K562 (cell line): ENCODE measurements around the gene GIT2. TPM values are rescaled to one million over a fixed set of nuclear protein-coding genes. Genes with fewer than 3 reads are reported as not detected.

Experiments
- ATAC-seq: fragments of 200-7000 bp; cut with Tn5 transposase; 3 replicates; pipeline ENCODE4 v1.9.1; 2020; ENCODE audit warnings: moderate library complexity
- BruUV-seq: library from RNA; stranded (reverse); fragments of 400-500 nt; replicated peaks from 2 replicates; lab custom pipeline; 2021; lab: Mats Ljungman, UMichigan
- CTCF ChIA-PET: fragments of 300-600 bp; formaldehyde crosslinking; extraction: SDS; loops from one replicate; lab custom pipeline; 2021; ENCODE audit warnings: low intra/inter-chr PET ratio; lab: Yijun Ruan, JAX
- POLR2A ChIA-PET: fragments of 300-600, 350-650 bp; sonication (Branson Sonifier 250); formaldehyde crosslinking; extraction: SDS; loops from one replicate; lab custom pipeline; 2021; ENCODE audit warnings: antibody characterized with exemption, inconsistent platforms; lab: Yijun Ruan, JAX
- DNase-seq, 4 experiments: peaks; one replicate each; pipeline versions ENCODE4 v3.0.0 to v3.0.0-alpha.2; 2011 to 2018; ENCODE audit warnings: low spot score in 3 of 4, mixed read lengths in 3 of 4; ENCODE audit errors: extremely low read depth in 1 of 4
- FAIRE-seq: peaks from 2 replicates; lab custom pipeline; 2011; peaks lifted over from hg19 to GRCh38; lab: Jason Lieb, UNC
- H2AFZ ChIP-seq: 2 replicates; pipeline ENCODE4 v1.6.0; 2011; ENCODE audit warnings: low read depth, low read length, control low read depth, inconsistent platforms
- H3K27ac ChIP-seq: fragments of 200-600 bp; 3 replicates; pipeline ENCODE4 v1.8.0; 2011; ENCODE audit warnings: low read depth, mild to moderate bottlenecking, control low read depth, inconsistent platforms, low read length, moderate library complexity, mixed read lengths; ENCODE audit errors: extremely low read depth
- H3K27me3 ChIP-seq, 2 experiments: fragments of 300-600 bp in 1 of 2; 2 replicates in 1 of 2; 3 replicates in 1 of 2; pipeline versions ENCODE4 v1.6.0 to v1.8.0; 2011; ENCODE audit warnings: inconsistent platforms in 2 of 2, low read length in 2 of 2, mild to moderate bottlenecking in 1 of 2, mixed read lengths in 1 of 2, moderate library complexity in 1 of 2; ENCODE audit not compliant: control insufficient read depth in 2 of 2, insufficient read depth in 2 of 2
- H3K36me3 ChIP-seq: fragments of 300-600 bp; 3 replicates; pipeline ENCODE4 v1.8.0; 2011; ENCODE audit warnings: mild to moderate bottlenecking, low read length, inconsistent platforms; ENCODE audit not compliant: control insufficient read depth, insufficient read depth
- H3K4me1 ChIP-seq, 2 experiments: fragments of 200-600 bp in 1 of 2; replicated peaks in 1 of 2; 2 replicates in 1 of 2; 3 replicates in 1 of 2; pipeline versions ENCODE4 v1.5.1 to v1.8.0; 2011; ENCODE audit warnings: inconsistent platforms in 2 of 2, low read length in 2 of 2, mild to moderate bottlenecking in 1 of 2, mixed read lengths in 1 of 2, moderate library complexity in 1 of 2; ENCODE audit not compliant: control insufficient read depth in 2 of 2, insufficient read depth in 2 of 2
- H3K4me2 ChIP-seq: 2 replicates; pipeline ENCODE4 v1.6.1; 2011; ENCODE audit warnings: low read length, control low read depth, inconsistent platforms, mixed read lengths; ENCODE audit not compliant: insufficient read depth
- H3K4me3 ChIP-seq: fragments of 200-600 bp; sonication (generic), shearing (Covaris generic); 2 replicates; pipeline ENCODE4 v1.5.1; 2016; ENCODE audit warnings: control low read depth, inconsistent platforms
- H3K79me2 ChIP-seq: fragments of 200-600 bp; 3 replicates; pipeline ENCODE4 v1.8.0; 2011; ENCODE audit warnings: low read length, inconsistent platforms; ENCODE audit not compliant: control insufficient read depth, insufficient read depth
- H3K9ac ChIP-seq, 2 experiments: 2 replicates each; pipeline versions ENCODE4 v1.6.0 to v1.6.1; 2011; ENCODE audit warnings: low read depth in 2 of 2, low read length in 2 of 2, control low read depth in 1 of 2, inconsistent platforms in 1 of 2, mild to moderate bottlenecking in 1 of 2, mixed read lengths in 1 of 2; ENCODE audit not compliant: insufficient read depth in 1 of 2
- H3K9me1 ChIP-seq: one replicate; pipeline ENCODE4 v1.6.0; 2011; ENCODE audit warnings: inconsistent platforms, mild to moderate bottlenecking, low read length, moderate library complexity; ENCODE audit not compliant: control insufficient read depth, insufficient read depth
- H3K9me3 ChIP-seq: replicated peaks from 2 replicates; pipeline ENCODE4 v1.5.1; 2011; ENCODE audit warnings: low read depth, low read length, inconsistent platforms; ENCODE audit not compliant: control insufficient read depth, insufficient read depth
- H4K20me1 ChIP-seq: replicated peaks from 2 replicates; pipeline ENCODE4 v1.6.1; 2011; ENCODE audit warnings: low read length, inconsistent platforms, mixed read lengths; ENCODE audit not compliant: control insufficient read depth, insufficient read depth
- CXXC5 ChIP-seq: fragments of 250-450 bp; sonication (Bioruptor Pico); IDR thresholded peaks from 2 replicates; pipeline ENCODE4 v1.8.0; 2022; ENCODE audit warnings: inconsistent platforms, mild to moderate bottlenecking, moderate library complexity
- KDM1A ChIP-seq, 2 experiments: fragments of 450-650 bp; IDR thresholded peaks; 2 replicates each; pipeline ENCODE4 v1.6.1; 2016; ENCODE audit warnings: mild to moderate bottlenecking in 2 of 2
- NR3C1 ChIP-seq: sonication (generic); formaldehyde crosslinking; IDR thresholded peaks from 2 replicates; pipeline ENCODE4 v1.8.1; 2022; ENCODE audit warnings: missing genetic modification reagents
- PREB ChIP-seq: sonication (generic); formaldehyde crosslinking; IDR thresholded peaks from 2 replicates; pipeline ENCODE4 v1.8.1; 2023; ENCODE audit warnings: mild to moderate bottlenecking, missing genetic modification reagents
- RNF219 ChIP-seq: fragments of 250-450 bp; sonication (Bioruptor Pico); IDR thresholded peaks from 2 replicates; pipeline ENCODE4 v1.5.0; 2022; ENCODE audit warnings: mild to moderate bottlenecking
- TEAD2 ChIP-seq: fragments of 450-650 bp; IDR thresholded peaks from 2 replicates; pipeline ENCODE4 v1.6.1; 2016; ENCODE audit warnings: missing genetic modification characterization, control low read depth, missing compliant biosample characterization
- TOE1 ChIP-seq, 2 experiments: fragments of 450-650 bp in 1 of 2; sonication (generic) in 1 of 2; formaldehyde crosslinking in 1 of 2; IDR thresholded peaks; 2 replicates each; pipeline versions ENCODE4 v1.7.1 to v1.8.0; 2016 to 2022; ENCODE audit warnings: borderline replicate concordance in 2 of 2, mild to moderate bottlenecking in 2 of 2, antibody characterized with exemption in 1 of 2, inconsistent platforms in 1 of 2, low read depth in 1 of 2, missing genetic modification reagents in 1 of 2, moderate library complexity in 1 of 2
- USF2 ChIP-seq: sonication (generic); formaldehyde crosslinking; IDR thresholded peaks from 2 replicates; pipeline ENCODE4 v1.5.0; 2020; ENCODE audit warnings: missing genetic modification reagents
- WHSC1 ChIP-seq: IDR thresholded peaks from one replicate; pipeline ENCODE4 v1.6.1; 2012; ENCODE audit warnings: low read length, control low read depth, inconsistent platforms
- WGBS: fragments of 100-300 bp; shearing (Covaris generic); methylation state at CpG from one replicate; pipeline ENCODE4 v1.1.6; 2016; ENCODE audit warnings: low coverage, mixed read lengths; ENCODE audit not compliant: insufficient coverage; ENCODE audit errors: missing lambda C conversion rate; 5-methylcytosine and 5-hydroxymethylcytosine counted together
- in situ Hi-C: fragments of 300-500 bp; cut with MboI; formaldehyde crosslinking; loops from 4 replicates; pipeline ENCODE4 v1.15.0; 2018; ENCODE audit warnings: inconsistent platforms, mixed read lengths
- intact Hi-C: fragments of 100-400 bp; cut with micrococcal nuclease; formaldehyde crosslinking; loops from 2 replicates; pipeline ENCODE4 v1.14.2; 2022
- polyA plus RNA-seq, 8 experiments: library from polyadenylated mRNA; depleted of rRNA in 4 of 8; stranded (reverse) in 5 of 8; unstranded in 3 of 8; fragments of >200 nt; fragmentation: Nextera tagmentation in 2 of 8; fragmentation: Illumina TruSeq in 1 of 8; extraction: Ambion mirVana in 2 of 8; extraction: Trizol in 1 of 8; gene quantifications; 2 replicates each; pipeline versions ENCODE4 v1.2.1 to v1.2.3, GENCODE V29; 2011 to 2014; ENCODE audit warnings: inconsistent platforms in 1 of 8, missing spikeins in 1 of 8
- total RNA-seq, 7 experiments: library from RNA; depleted of rRNA in 6 of 7; stranded (reverse); fragments of >200 nt in 6 of 7; fragmentation: Illumina TruSeq in 2 of 7; extraction: Trizol in 2 of 7; gene quantifications; 2 replicates each; pipeline versions ENCODE4 v1.2.1 to v1.2.3, GENCODE V29; 2011 to 2021; ENCODE audit warnings: low replicate concordance in 1 of 7
- TF ChIP-seq, protein P1 (sequence below): fragments of 250-450 bp; sonication (Bioruptor Pico); IDR thresholded peaks from 2 replicates; pipeline ENCODE4 v1.8.0; 2021; ENCODE audit warnings: borderline replicate concordance, mild to moderate bottlenecking, moderate library complexity; ENCODE audit not compliant: poor library complexity, severe bottlenecking
- TF ChIP-seq, protein P2 (sequence below): fragments of 250-450 bp; sonication (Bioruptor Pico); IDR thresholded peaks from 2 replicates; pipeline ENCODE4 v1.4.0; 2020; ENCODE audit warnings: mild to moderate bottlenecking, moderate library complexity
- TF ChIP-seq, protein P3 (sequence below): sonication (generic); formaldehyde crosslinking; IDR thresholded peaks from 2 replicates; pipeline ENCODE4 v1.9.0; 2022; ENCODE audit warnings: mild to moderate bottlenecking, missing genetic modification reagents

The GIT2 gene
- total and polyA plus RNA-seq, 9 of the 15 experiments (the other 6 are each of a cell fraction or from before 2014, with no cell fraction given) = 4.0 to 30.4 (median 23.5) TPM

DNA sequence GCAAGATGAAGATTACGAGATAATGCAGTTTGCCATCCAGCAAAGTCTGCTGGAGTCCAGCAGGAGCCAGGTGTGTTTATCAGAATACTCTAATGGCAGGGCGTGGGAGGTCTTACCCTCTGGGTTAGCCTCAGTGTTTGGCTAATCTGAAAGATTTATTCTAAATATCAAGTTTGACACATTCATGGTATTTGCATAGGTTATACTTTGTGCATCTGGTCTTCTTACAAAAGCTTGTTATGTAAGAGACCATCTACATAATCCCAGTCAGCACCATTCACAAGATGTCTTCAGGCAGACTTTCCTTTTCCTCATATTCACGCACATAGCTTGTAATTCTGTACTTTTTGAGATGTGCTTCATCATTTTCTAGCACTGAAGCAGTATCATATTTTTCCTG is 37.7 kb upstream of the GIT2 start:
- CTCF ChIA-PET = no interaction called here
- H3K4me1 ChIP-seq = peaks cover 0 to 3% of the 10 kb centered on the region in 2 experiments; a peak in 4 of 5 replicates
- no peak overlapping the region for H3K4me2 ChIP-seq
- no peak overlapping the region for H3K4me3 ChIP-seq
- no peaks in the 10 kb centered on the region for H3K27me3 ChIP-seq
- no peak overlapping the region for H2AFZ ChIP-seq
- POLR2A ChIA-PET = interaction anchor here (0.6 to 0.7 kb wide), 2 partner anchors 10 to 35 kb away, joined by 3 to 4 read pairs; partner anchors contain the start of gene ANKRD13A
- no peaks in the 10 kb centered on the region for H4K20me1 ChIP-seq
- 84% methylated on average over 3 of the region's 3 CpGs for WGBS
- no TSS peak for BruUV-seq
- in situ Hi-C loops = no loop called here
- H3K79me2 ChIP-seq = no peaks in the 10 kb centered on the region
- H3K9me3 ChIP-seq = no peaks in the 10 kb centered on the region
- FAIRE-seq (no peak), ATAC-seq (no peak), DNase-seq (no peak)
- no peak overlapping the region for H3K9ac ChIP-seq
- intact Hi-C loops = no loop called here
- peaks cover 65% of the 10 kb centered on the region for H3K36me3 ChIP-seq
- no peaks in the 10 kb centered on the region for H3K9me1 ChIP-seq
- H3K27ac ChIP-seq = no peak overlapping the region
- TF ChIP-seq, protein P1, sequence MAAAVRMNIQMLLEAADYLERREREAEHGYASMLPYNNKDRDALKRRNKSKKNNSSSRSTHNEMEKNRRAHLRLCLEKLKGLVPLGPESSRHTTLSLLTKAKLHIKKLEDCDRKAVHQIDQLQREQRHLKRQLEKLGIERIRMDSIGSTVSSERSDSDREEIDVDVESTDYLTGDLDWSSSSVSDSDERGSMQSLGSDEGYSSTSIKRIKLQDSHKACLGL = no peak
- TF ChIP-seq CXXC5 (CRISPR knock-in tag) (no peak), RNF219 (CRISPR knock-in tag) (no peak), USF2 (CRISPR knock-in tag) (no peak), NR3C1 (CRISPR knock-in tag) (no peak), TOE1 (IDR thresholded peaks at IDR 0.05; ENCODE audit: borderline replicate concordance) (no peak), TOE1 (CRISPR knock-in tag; IDR thresholded peaks at IDR 0.05; ENCODE audit: borderline replicate concordance, low read depth) (no peak), KDM1A (IDR thresholded peaks at IDR 0.05) (no peak), WHSC1 (no peak), TEAD2 (tag) (no peak), PREB (CRISPR knock-in tag) (no peak)
- TF ChIP-seq, protein P2, sequence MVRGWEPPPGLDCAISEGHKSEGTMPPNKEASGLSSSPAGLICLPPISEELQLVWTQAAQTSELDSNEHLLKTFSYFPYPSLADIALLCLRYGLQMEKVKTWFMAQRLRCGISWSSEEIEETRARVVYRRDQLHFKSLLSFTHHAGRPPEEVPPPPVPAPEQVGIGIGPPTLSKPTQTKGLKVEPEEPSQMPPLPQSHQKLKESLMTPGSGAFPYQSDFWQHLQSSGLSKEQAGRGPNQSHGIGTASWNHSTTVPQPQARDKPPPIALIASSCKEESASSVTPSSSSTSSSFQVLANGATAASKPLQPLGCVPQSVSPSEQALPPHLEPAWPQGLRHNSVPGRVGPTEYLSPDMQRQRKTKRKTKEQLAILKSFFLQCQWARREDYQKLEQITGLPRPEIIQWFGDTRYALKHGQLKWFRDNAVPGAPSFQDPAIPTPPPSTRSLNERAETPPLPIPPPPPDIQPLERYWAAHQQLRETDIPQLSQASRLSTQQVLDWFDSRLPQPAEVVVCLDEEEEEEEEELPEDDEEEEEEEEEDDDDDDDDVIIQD (CRISPR knock-in tag) = no peak
- TF ChIP-seq, protein P3, sequence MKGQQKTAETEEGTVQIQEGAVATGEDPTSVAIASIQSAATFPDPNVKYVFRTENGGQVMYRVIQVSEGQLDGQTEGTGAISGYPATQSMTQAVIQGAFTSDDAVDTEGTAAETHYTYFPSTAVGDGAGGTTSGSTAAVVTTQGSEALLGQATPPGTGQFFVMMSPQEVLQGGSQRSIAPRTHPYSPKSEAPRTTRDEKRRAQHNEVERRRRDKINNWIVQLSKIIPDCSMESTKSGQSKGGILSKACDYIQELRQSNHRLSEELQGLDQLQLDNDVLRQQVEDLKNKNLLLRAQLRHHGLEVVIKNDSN = no peak
